Cerebellar nuclear complex (tissue), 1 donor: ENCODE data around the gene RABGAP1L.
"Not testable (repeated sequence)": the region's sequence is repeated elsewhere in the genome, so short reads cannot be mapped to it uniquely, and the experiment has no call there.

Experiments
- DNase-seq, 2 experiments: peaks; one replicate each; lab custom pipeline; 2025; lab: John Stamatoyannopoulos, UW

The RABGAP1L gene

DNA sequence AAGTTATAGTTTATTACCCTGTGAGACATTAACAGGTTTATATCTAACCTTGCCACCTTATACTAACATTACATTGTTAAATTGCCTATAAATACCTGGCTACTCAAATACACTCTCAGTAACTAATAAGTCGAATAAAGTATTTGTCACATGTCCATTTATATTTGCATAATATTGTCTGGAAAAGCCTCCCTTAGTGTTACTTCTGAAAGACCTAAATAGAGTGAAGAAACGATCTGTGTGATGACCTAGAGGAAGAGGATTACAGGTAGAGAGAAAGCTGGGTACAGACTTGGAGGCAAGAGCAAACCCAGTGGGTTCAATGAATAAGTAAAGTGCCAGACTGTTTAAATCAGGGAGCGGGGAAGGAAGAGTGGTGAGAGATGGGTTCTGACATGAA is 837.7 kb downstream of the RABGAP1L start:
- no peak for DNase-seq

DNA sequence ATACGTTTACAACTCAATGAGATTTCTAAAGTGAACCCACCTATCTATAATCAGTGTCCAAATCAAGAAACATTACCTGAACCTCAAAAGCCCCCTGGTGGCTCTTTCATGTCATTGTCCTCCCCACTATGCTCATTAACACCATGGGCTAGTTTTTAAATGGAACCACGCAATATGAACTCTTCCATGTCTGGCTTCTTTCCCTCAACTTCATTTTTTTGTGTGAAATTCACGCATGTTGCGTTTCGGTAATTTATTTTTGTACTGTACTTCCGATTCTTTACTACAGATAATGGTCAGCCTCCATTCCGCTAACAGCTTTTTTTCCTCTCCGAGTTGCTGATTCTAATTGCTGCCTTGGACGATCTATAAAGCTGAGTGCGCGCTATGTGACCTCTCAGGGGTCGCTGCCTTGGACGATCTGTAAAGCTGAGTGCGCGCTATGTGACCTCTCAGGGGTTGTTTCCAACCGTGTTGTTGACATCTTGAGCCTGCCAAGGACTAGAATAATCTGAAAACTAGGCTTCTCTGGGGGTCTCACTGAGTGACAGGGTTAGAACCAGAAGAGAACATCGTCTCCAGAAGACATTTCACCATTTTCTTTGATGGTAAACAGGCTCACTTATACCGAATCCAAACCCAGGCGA is 839.4 kb downstream of the RABGAP1L start:
- peak in 1 of 2 experiments; percentile 37 for DNase-seq

DNA sequence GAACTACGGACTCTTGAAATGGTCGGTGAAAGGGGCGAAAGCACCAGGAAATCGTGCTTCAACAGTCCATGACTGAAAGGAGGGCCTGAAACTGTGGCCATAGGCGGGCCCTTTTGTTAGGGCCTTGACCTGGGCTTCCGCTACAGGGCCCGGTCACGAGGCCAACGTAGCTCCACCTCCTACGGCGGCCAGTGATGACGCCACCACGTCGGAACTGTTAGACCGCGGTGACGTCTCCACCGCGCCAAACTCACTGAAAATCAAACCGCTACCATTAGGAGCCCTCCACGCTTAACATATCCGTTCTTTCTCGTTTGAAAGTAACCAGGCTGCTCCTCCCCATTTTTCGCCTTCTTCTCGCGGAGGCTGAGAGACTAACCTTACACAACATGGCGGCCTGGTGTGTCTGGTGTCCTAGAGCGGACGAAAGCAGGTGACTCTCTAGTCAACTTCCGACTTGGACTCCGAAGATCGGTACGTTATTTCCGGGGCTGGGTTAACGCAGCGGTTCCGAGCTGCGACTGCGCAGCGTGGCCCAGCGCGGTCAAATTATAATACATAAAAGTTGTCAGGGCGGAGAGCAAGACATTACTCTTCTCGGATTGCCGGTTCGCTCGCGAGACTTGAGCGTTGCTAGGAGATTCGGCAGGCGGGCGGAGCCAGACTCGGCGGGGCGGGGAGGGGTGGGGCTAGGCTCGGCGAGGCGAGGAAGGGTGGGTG is 840.1 kb downstream of the RABGAP1L start:
- DNase-seq: peak; percentile 93 to 97

GRCh38 chr1:174999936-175000696 is 840.8 kb downstream of the RABGAP1L start, which contains the start of gene CACYBP:
TSS of gene CACYBP (plus strand) at chr1:174999947. CDS start at chr1:175000181, 234 bp downstream.
- DNase-seq: no peak

DNA sequence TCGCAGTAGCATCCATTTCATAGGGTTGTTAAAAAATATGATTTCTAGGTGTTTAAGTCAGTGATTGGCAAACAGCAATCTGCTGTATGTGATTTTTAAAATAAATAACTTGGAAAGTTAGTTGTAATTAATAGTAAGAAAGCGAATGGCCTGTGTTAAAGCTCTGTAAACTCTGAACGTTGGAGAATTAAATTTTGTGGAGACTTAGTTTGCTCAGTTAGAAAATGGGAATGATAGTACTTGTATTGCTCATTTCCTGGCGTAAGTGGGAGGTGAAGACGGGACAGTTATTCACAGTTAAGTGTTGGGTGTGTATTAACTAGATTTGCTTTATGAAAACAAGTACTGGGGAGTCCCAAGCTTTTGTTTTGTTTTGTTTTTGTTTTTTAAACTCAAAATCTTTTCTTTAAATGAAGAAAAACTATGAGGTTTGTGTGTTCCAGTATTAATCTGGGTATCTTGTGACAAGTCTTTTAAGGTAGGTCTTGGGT is 841.4 kb downstream of the RABGAP1L start:
- DNase-seq: no peak

GRCh38 chr1:175002910-175003517 is 843.7 kb downstream of the RABGAP1L start:
- no peak for DNase-seq

DNA sequence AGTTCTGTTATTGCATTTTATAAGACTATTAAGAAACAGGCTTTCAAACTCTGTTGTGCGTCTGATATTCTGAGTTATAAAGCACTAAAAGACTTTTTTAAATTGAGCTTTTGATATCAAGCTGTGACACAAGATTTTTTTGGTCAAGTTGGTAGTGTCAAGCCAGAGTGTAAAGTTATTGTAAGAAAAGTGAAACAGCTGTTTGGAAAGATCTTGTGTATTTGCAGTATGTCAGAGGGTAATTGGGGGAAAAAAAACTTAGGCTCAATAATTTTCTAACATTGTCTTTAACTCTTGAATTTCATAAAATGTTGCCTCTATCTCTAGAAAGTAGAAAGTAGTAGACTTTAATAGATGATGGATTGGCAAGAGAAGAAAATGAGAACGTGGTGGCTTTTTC is 844.2 kb downstream of the RABGAP1L start:
- no peak for DNase-seq

GRCh38 chr1:175005085-175005783 is 845.9 kb downstream of the RABGAP1L start:
- DNase-seq: no peak

DNA sequence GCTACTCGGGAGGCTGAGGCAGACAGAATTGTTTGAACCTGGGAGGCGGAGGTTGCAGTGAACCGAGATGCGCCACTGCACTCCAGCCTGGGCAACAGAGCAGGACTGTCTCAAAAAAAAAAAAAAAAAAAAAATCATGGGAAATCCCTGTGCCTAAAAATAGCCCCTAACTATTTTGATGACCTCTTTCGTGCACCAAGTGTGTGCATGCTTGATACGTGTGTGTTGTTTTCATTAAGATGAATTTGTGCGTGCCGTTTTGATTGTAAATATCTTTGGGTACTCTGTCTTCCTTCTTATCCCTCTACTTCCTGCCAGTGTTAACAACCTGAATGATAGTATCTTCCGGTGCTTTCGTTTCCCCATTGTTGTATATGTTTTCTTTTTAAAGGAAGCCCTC is 850.2 kb downstream of the RABGAP1L start:
- DNase-seq: no peak

- DNase-seq: no peak
These were observed 854.1 kb downstream of the RABGAP1L start for GRCh38 chr1:175013445-175013844.

GRCh38 chr1:175015243-175015642 is 855.9 kb downstream of the RABGAP1L start:
- no peak for DNase-seq

DNA sequence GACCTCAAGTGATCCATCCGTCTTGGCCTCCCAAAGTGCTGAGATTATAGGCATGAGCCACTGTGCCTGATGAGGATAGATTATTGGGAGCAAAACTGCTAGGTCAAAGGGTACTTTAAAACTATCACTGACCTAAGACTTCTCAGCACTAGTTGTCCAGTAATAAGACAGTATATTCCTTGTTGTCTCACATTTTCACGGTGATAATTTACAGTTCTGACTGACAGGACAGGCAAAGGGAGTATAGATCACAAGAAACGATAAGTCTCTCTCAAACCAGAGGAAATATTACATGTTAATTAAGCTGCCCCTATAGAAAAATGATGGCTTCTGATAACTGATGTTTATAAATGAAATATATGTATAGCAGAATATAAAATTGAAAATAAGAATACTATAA is 860.2 kb downstream of the RABGAP1L start:
- DNase-seq: no peak

DNA sequence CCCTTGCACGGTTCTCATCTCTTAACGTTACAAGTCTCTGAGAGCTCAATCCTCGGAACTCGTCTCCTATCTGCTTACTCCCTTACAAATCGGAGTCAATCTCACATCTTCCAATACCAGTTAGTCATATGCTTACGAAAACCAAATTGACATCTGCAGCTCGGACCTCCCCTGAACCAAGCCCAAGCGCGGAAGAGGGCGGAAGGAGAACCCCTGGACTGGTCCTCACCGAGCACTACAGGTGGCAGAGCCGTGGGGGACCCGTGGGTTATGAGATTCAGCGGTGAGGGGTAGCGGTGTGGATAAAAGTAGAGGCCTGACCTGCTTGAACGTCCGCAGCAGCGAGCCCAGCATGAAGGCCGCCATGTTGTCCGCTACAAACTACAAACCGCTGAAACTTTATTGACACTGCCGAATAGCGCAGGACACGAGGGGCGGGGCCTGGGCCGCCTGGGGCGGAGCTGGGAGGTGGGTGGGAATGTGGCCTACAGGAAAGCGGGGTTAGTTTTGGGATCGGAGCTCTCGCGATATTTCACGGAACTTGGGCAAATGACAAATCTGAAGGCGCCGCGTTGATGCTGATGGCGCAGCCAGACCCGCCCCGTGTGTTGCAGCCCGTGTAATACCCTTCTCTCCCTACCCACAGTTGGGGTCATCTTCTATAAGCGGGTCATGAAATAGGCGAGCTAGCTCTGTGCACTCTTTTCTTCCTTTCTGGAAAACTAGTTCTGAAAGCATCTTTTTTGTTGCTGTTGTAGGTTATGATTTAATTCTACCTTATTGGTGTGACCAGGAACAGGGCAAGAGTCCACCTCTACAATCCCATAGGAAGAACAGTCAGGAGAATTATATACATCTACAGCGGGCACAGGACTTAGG is 864.0 kb downstream of the RABGAP1L start, which contains the start of gene MRPS14:
Gene MRPS14 (minus strand): TSS at position 383 of the 879 bp plus-strand sequence. CDS start 17 bp downstream, at position 366.
- DNase-seq: peak in 1 of 2 experiments; percentile 95

GRCh38 chr1:175023922-175024242 is 864.6 kb downstream of the RABGAP1L start:
- DNase-seq: not testable (repeated sequence)

GRCh38 chr1:175024773-175025172 is 865.5 kb downstream of the RABGAP1L start:
- no peak for DNase-seq

DNA sequence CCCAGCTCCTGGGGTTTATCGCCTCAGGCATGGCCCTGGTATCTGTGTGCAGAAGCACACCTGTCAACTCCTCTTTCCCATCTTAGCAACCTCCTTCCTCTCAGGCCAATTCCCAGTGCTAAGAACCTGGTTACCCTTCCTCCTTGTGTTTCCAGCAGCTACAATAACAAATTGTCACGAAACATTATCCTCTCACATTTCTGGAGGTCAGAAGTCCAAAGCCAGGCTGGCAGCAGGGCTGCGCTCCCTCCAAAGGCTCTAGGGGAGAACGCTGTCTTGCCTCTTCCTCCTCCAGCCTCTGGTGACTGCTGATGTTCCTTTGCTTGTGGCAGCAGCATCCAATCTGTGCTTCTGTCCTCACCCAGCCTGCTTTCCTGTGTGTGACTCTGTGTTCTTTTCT is 874.6 kb downstream of the RABGAP1L start:
- no peak for DNase-seq

- DNase-seq: no peak
These were observed 875.5 kb downstream of the RABGAP1L start for GRCh38 chr1:175034775-175035174.

GRCh38 chr1:175035865-175036264 is 876.5 kb downstream of the RABGAP1L start:
- no peak for DNase-seq

DNA sequence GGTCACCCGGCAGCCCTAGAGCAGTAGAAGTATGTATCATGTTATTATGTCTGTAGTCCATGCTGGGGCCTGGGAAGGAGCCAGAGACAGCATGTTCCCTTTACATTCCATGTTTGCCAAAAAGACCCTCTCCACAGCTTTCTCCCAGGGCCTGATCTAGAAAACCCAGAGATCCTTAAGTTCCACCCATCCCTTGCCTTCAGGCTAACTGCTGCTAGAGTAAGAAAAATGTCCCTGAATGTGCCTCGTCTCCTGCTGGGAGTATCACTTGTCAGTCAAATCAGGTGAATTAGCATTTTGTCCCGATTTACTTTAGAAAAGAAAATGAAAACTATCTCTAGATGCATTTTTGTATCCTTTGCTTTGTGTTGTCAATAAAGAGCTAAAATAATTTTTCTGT is 877.2 kb downstream of the RABGAP1L start:
- no peak for DNase-seq

DNA sequence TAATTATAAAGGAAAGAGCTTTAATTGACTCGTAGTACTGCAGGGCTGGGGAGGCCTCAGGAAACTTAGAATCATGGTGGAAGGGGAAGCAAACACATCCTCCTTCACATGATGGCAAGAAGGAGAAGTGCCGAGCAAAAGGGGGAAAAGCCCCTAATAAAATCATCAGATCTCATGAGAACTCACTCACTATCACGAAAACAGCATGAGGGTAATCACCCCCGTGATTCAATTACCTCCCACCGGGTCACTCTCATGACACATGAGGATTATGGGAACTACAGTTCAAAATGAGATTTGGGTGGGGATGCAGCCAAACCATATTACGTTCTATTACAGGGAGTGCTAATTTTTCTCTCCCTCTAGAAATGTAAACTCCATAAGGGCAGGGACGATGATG is 878.1 kb downstream of the RABGAP1L start:
- DNase-seq: no peak
